A549 (cell line): ENCODE data around the gene DLX5. TPM values are rescaled to one million over a fixed set of nuclear protein-coding genes. Genes with fewer than 3 reads are reported as not detected.
"Not testable (repeated sequence)": the region's sequence is repeated elsewhere in the genome, so short reads cannot be mapped to it uniquely, and the experiment has no call there.

Source experiments
- ATAC-seq, 2 experiments: fragments of 200-7000 bp in 1 of 2; fragments of >200 bp in 1 of 2; cut with Nextera tagmentation in 1 of 2; cut with Tn5 transposase in 1 of 2; 3 replicates each; pipeline versions ENCODE4 v1.8.0 to v1.9.1; 2018 to 2020; ENCODE audit warnings: mild to moderate bottlenecking in 1 of 2, moderate library complexity in 1 of 2
- CTCF ChIA-PET: fragments of 300-600 bp; sonication (Branson Sonifier 250); formaldehyde crosslinking; extraction: SDS; loops from one replicate; lab custom pipeline; 2021; ENCODE audit warnings: antibody characterized with exemption, inconsistent platforms; lab: Yijun Ruan, JAX
- POLR2A ChIA-PET: fragments of 350-600 bp; formaldehyde crosslinking; extraction: SDS; loops from one replicate; lab custom pipeline; 2021; ENCODE audit warnings: antibody characterized with exemption, inconsistent platforms; lab: Yijun Ruan, JAX
- DNase-seq, 2 experiments: peaks; one replicate each; pipeline versions ENCODE4 v3.0.0 to v3.0.0-alpha.2; 2011 to 2016; ENCODE audit warnings: low read depth in 1 of 2, low spot score in 1 of 2
- FAIRE-seq: peaks from 2 replicates; lab custom pipeline; 2011; peaks lifted over from hg19 to GRCh38; lab: Jason Lieb, UNC
- H3K27ac ChIP-seq, 2 experiments: fragments of >200 bp; sonication (Bioruptor Twin); formaldehyde crosslinking; 3 replicates each; pipeline ENCODE4 v1.5.1; 2016 to 2017
- H3K4me1 ChIP-seq: fragments of >200 bp; sonication (Bioruptor Twin); formaldehyde crosslinking; 3 replicates; pipeline ENCODE4 v1.6.1; 2016
- H3K4me2 ChIP-seq: fragments of >200 bp; sonication (Bioruptor Twin); formaldehyde crosslinking; 3 replicates; pipeline ENCODE4 v1.6.1; 2016
- H3K4me3 ChIP-seq: fragments of >200 bp; sonication (Bioruptor Twin); formaldehyde crosslinking; 3 replicates; pipeline ENCODE4 v1.5.1; 2016
- H3K9me3 ChIP-seq: fragments of >200 bp; sonication (Bioruptor Twin); formaldehyde crosslinking; 3 replicates; pipeline ENCODE4 v1.6.1; 2016
- CBX8 ChIP-seq: fragments of 200-600 bp; sonication (generic); IDR thresholded peaks from 2 replicates; pipeline ENCODE4 v1.6.1; 2016
- EP300 ChIP-seq, 2 experiments: fragments of >200 bp; sonication (Bioruptor Twin); formaldehyde crosslinking; IDR thresholded peaks; 2 replicates in 1 of 2; 3 replicates in 1 of 2; pipeline ENCODE4 v1.6.1; 2016 to 2017
- ESRRA ChIP-seq: fragments of 150-350 bp; IDR thresholded peaks from 2 replicates; pipeline ENCODE4 v1.6.1; 2014; ENCODE audit warnings: mild to moderate bottlenecking, low read length, borderline replicate concordance
- FOXS1 ChIP-seq: fragments of 250-450 bp; sonication (Bioruptor Pico); IDR thresholded peaks from 2 replicates; pipeline ENCODE4 v1.5.0; 2020; ENCODE audit warnings: mild to moderate bottlenecking, moderate library complexity
- HDAC2 ChIP-seq: fragments of 200-600 bp; sonication (generic); IDR thresholded peaks from 2 replicates; pipeline ENCODE4 v1.6.1; 2016
- MAFK ChIP-seq: fragments of 450-650 bp; IDR thresholded peaks from 2 replicates; pipeline ENCODE4 v1.6.1; 2014; ENCODE audit not compliant: partially characterized antibody
- POLR2A ChIP-seq: IDR thresholded peaks from 2 replicates; pipeline ENCODE4 v1.6.1; 2012; ENCODE audit warnings: mild to moderate bottlenecking, low read length
- POLR2AphosphoS2 ChIP-seq: conservative IDR thresholded peaks from 2 replicates; pipeline ENCODE4 v1.6.1; 2012; ENCODE audit warnings: low read length, improper control_type of control experiment, inconsistent platforms
- SREBF2 ChIP-seq: fragments of 450-650 bp; IDR thresholded peaks from 2 replicates; pipeline ENCODE4 v1.6.1; 2014; ENCODE audit warnings: mild to moderate bottlenecking, moderate library complexity
- ZC3H11A ChIP-seq: fragments of 450-650 bp; IDR thresholded peaks from 2 replicates; pipeline ENCODE4 v1.6.1; 2014; ENCODE audit warnings: antibody characterized with exemption, mild to moderate bottlenecking
- WGBS: methylation state at CpG from one replicate; pipeline ENCODE4 v1.1.6; 2017; ENCODE audit errors: missing lambda C conversion rate; 5-methylcytosine and 5-hydroxymethylcytosine counted together
- polyA minus RNA-seq: library from RNA; depleted of rRNA, polyadenylated mRNA; stranded (reverse); fragments of >200 nt; gene quantifications from 2 replicates; pipeline ENCODE4 v1.2.3, GENCODE V29; 2011; rRNA and poly(A)+ RNA removed
- polyA plus RNA-seq, 4 experiments: library from polyadenylated mRNA; depleted of rRNA in 3 of 4; stranded (reverse); fragments of >200 nt; fragmentation: RNase III in 1 of 4; extraction: RNeasy Plus Mini Kit Qiagen cat#74134 plus additional on column Dnase treatment in 1 of 4; gene quantifications; 2 replicates in 3 of 4; 3 replicates in 1 of 4; pipeline ENCODE4 v1.2.3, GENCODE V29; 2011 to 2017
- TF ChIP-seq, protein P1 (sequence below): IDR thresholded peaks from 2 replicates; pipeline ENCODE4 v1.6.1; 2012
- TF ChIP-seq, protein P2 (sequence below): fragments of 250-450 bp; sonication (Bioruptor Pico); IDR thresholded peaks from 2 replicates; pipeline ENCODE4 v1.5.0; 2021; ENCODE audit warnings: mild to moderate bottlenecking, moderate library complexity, borderline replicate concordance
- TF ChIP-seq, protein P3 (sequence below): fragments of 250-450 bp; sonication (Bioruptor Pico); IDR thresholded peaks from 2 replicates; pipeline ENCODE4 v1.5.0; 2020; ENCODE audit warnings: low read depth, mild to moderate bottlenecking, moderate library complexity
- TF ChIP-seq, protein P4 (sequence below): fragments of >200 bp; sonication (Bioruptor Twin); formaldehyde crosslinking; IDR thresholded peaks from 2 replicates; pipeline ENCODE4 v1.6.1; 2016
- TF ChIP-seq, protein P5 (sequence below): fragments of >200 bp; sonication (Bioruptor Twin); formaldehyde crosslinking; IDR thresholded peaks from 3 replicates; pipeline ENCODE4 v1.5.1; 2016
- TF ChIP-seq, protein P6 (sequence below): fragments of >200 bp; sonication (Bioruptor Twin); formaldehyde crosslinking; IDR thresholded peaks from 3 replicates; pipeline ENCODE4 v1.6.1; 2016

The DLX5 gene
- polyA plus RNA-seq (2011; rRNA removed) (not detected in 2 replicates), polyA plus RNA-seq (2017; fragmentation: RNase III; extraction: RNeasy Plus Mini Kit Qiagen cat#74134 plus additional on column Dnase treatment) (not detected in 3 replicates), polyA minus RNA-seq (not detected in 2 replicates)
- polyA plus RNA-seq (2012; cell fraction: cytosol; rRNA removed), result not detected in 2 replicates
- not detected in 2 replicates for polyA plus RNA-seq (2012; cell fraction: nucleus; rRNA removed)

DNA sequence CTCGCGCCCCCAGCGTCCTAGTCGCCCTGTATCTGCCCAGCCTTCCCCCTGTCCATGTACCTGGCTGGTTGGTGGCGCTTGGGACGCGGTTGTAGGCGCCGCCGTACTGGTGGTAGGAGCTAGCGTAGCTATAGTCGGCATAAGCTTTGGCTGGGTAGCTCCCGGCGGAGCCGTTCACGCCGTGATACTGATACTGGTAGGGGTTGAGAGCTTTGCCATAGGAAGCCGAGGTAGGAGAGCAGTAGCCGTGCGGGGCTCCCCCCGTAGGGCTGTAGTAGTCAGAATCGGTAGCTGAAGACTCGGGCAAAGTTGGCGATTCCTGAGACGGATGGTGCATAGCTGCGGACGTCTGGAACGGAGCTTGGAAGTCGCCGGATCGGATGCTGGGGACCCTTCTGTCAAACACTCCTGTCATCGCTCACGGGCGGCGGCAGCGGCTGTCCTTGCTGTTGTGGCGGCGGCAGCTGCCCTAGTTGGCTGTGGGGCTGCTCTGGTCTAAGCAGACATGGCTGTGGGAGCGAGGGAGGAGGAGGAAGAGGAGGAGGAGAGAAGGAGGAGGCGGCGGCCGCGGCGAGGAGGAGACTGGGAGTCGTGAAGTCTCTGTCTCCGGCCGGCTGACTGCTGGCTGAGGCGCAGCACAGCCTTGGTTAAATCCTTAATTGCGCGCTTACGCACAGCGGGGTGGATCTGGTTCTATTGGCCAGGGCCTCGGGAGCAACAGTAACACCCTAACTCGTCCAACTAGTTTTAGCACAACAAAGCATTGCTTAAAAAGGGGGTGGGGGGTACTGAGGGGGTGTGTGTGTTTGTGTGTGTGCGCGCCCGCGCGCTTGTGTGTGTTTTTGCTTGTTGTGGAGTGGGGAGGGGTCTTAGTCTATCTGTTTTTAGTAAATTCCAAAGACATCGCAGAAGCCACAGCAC, at the start of gene DLX5:
Gene DLX5, minus strand, starts transcription at position 623 of the 921 bp plus-strand sequence. Its CDS starts 208 bp downstream, at position 415.
- TF ChIP-seq, protein P1, sequence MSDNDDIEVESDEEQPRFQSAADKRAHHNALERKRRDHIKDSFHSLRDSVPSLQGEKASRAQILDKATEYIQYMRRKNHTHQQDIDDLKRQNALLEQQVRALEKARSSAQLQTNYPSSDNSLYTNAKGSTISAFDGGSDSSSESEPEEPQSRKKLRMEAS, result no peak
- TF ChIP-seq, protein P2, sequence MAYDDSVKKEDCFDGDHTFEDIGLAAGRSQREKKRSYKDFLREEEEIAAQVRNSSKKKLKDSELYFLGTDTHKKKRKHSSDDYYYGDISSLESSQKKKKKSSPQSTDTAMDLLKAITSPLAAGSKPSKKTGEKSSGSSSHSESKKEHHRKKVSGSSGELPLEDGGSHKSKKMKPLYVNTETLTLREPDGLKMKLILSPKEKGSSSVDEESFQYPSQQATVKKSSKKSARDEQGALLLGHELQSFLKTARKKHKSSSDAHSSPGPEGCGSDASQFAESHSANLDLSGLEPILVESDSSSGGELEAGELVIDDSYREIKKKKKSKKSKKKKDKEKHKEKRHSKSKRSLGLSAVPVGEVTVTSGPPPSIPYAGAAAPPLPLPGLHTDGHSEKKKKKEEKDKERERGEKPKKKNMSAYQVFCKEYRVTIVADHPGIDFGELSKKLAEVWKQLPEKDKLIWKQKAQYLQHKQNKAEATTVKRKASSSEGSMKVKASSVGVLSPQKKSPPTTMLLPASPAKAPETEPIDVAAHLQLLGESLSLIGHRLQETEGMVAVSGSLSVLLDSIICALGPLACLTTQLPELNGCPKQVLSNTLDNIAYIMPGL (CRISPR knock-in tag), result no peak
- no peak for TF ChIP-seq FOXS1
- no peak for TF ChIP-seq POLR2A
- TF ChIP-seq CBX8, result no peak
- no peak for TF ChIP-seq MAFK
- TF ChIP-seq, protein P3, sequence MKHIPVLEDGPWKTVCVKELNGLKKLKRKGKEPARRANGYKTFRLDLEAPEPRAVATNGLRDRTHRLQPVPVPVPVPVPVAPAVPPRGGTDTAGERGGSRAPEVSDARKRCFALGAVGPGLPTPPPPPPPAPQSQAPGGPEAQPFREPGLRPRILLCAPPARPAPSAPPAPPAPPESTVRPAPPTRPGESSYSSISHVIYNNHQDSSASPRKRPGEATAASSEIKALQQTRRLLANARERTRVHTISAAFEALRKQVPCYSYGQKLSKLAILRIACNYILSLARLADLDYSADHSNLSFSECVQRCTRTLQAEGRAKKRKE (CRISPR knock-in tag), result no peak
- TF ChIP-seq SREBF2, result no peak
- TF ChIP-seq EP300 (IDR thresholded peaks at IDR 0.05), result no peak
- TF ChIP-seq, protein P4, sequence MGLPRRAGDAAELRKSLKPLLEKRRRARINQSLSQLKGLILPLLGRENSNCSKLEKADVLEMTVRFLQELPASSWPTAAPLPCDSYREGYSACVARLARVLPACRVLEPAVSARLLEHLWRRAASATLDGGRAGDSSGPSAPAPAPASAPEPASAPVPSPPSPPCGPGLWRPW, result no peak
- TF ChIP-seq, protein P5, sequence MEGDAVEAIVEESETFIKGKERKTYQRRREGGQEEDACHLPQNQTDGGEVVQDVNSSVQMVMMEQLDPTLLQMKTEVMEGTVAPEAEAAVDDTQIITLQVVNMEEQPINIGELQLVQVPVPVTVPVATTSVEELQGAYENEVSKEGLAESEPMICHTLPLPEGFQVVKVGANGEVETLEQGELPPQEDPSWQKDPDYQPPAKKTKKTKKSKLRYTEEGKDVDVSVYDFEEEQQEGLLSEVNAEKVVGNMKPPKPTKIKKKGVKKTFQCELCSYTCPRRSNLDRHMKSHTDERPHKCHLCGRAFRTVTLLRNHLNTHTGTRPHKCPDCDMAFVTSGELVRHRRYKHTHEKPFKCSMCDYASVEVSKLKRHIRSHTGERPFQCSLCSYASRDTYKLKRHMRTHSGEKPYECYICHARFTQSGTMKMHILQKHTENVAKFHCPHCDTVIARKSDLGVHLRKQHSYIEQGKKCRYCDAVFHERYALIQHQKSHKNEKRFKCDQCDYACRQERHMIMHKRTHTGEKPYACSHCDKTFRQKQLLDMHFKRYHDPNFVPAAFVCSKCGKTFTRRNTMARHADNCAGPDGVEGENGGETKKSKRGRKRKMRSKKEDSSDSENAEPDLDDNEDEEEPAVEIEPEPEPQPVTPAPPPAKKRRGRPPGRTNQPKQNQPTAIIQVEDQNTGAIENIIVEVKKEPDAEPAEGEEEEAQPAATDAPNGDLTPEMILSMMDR, result no peak
- TF ChIP-seq, protein P6, sequence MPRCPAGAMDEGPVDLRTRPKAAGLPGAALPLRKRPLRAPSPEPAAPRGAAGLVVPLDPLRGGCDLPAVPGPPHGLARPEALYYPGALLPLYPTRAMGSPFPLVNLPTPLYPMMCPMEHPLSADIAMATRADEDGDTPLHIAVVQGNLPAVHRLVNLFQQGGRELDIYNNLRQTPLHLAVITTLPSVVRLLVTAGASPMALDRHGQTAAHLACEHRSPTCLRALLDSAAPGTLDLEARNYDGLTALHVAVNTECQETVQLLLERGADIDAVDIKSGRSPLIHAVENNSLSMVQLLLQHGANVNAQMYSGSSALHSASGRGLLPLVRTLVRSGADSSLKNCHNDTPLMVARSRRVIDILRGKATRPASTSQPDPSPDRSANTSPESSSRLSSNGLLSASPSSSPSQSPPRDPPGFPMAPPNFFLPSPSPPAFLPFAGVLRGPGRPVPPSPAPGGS, result no peak
- TF ChIP-seq POLR2AphosphoS2, result no peak
- TF ChIP-seq ZC3H11A, result no peak
- TF ChIP-seq HDAC2, result no peak
- no peak for TF ChIP-seq ESRRA
- ChIA-PET CTCF (interaction anchor here (1.0 kb wide), 1 partner anchor 788 kb away, joined by 3 read pairs; no protein-coding TSS in a partner anchor), POLR2A (no interaction called here)
- no peak within 1 kb of the TSS for H3K27ac ChIP-seq
- H3K9me3 ChIP-seq, result no peaks in the 10 kb centered on the region
- DNase-seq, result peak in 1 of 2 experiments; percentile 24
- peak; percentile 37 to 72; a peak in 5 of 6 replicates for ATAC-seq
- FAIRE-seq, result no peak
- peaks cover 5% of the 10 kb centered on the region; the same call in 1 of the 3 replicates for H3K4me1 ChIP-seq
- peak within 1 kb of the TSS; percentile 84 for H3K4me2 ChIP-seq
- WGBS, result 8% methylated on average over 37 of the region's 60 CpGs
- peak within 1 kb of the TSS; percentile 36 for H3K4me3 ChIP-seq

DNA sequence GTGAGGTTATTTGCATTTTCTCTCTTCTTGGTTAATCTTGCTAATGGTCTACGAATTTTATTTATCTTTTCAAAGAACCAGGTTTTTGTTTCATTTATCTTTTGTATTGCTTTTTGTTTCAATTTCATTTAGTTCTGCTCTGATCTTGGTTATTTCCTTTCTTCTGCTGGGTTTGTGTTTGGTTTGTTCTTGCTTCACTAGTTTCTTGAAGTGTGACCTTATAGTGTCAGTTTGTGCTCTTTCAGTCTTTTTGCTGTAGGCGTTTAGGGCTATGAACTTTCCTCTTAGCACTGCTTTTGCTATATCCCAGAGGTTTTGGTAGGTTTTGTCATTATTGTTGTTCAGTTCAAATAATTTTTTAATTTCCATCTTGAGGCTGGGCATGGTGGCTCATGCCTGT, 47.4 kb upstream of the DLX5 start:
- ATAC-seq, H3K4me1 ChIP-seq, FAIRE-seq, POLR2A ChIA-PET, H3K27ac ChIP-seq, H3K9me3 ChIP-seq, H3K4me3 ChIP-seq, DNase-seq, H3K4me2 ChIP-seq: not testable (repeated sequence)
- CTCF ChIA-PET, result interaction anchor here (1.0 kb wide), 1 partner anchor 1154 kb away, joined by 3 read pairs; no protein-coding TSS in a partner anchor
- 4% methylated on average over 2 of the region's 2 CpGs for WGBS
